Astrocyte of the spinal cord (primary cell): Measurements from ENCODE around the gene CHDH.

Experiments
- DNase-seq: peaks from one replicate; pipeline ENCODE4 v3.0.0; 2011; ENCODE audit warnings: low read depth, low spot score
- H3K4me3 ChIP-seq: 2 replicates; pipeline ENCODE4 v1.5.1; 2011; ENCODE audit warnings: low read depth, mild to moderate bottlenecking, low read length, moderate library complexity
- in situ Hi-C: cut with HindIII; loops from 2 replicates; pipeline ENCODE4 v1.10.0; 2017; ENCODE audit warnings: low sequenced_read_pairs
- TF ChIP-seq, protein P1 (sequence below): IDR thresholded peaks from 2 replicates; pipeline ENCODE4 v1.5.1; 2012; ENCODE audit warnings: low read depth, mild to moderate bottlenecking, low read length, inconsistent platforms

Gene CHDH

DNA sequence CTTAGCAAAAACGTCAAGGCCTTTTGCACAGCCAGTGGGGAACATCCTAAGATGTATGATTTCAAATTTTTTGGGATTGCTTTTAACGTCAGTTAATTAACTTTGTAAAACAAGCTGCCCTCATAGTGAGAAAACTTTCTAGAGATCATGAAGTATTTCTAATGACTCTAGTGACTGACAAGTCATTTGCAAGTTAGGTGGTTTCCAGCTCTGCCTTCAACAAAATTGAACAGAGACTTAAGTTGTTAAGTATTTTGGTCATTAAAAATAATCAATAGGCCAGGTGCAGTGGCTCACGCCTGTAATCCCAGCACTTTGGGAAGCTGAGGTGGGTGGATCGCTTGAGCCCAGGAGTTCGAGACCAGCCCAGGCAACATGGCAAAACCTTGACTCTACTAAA lies 71.2 kb downstream of the CHDH start:
- in situ Hi-C loops, result no loop called here
- TF ChIP-seq, protein P1, sequence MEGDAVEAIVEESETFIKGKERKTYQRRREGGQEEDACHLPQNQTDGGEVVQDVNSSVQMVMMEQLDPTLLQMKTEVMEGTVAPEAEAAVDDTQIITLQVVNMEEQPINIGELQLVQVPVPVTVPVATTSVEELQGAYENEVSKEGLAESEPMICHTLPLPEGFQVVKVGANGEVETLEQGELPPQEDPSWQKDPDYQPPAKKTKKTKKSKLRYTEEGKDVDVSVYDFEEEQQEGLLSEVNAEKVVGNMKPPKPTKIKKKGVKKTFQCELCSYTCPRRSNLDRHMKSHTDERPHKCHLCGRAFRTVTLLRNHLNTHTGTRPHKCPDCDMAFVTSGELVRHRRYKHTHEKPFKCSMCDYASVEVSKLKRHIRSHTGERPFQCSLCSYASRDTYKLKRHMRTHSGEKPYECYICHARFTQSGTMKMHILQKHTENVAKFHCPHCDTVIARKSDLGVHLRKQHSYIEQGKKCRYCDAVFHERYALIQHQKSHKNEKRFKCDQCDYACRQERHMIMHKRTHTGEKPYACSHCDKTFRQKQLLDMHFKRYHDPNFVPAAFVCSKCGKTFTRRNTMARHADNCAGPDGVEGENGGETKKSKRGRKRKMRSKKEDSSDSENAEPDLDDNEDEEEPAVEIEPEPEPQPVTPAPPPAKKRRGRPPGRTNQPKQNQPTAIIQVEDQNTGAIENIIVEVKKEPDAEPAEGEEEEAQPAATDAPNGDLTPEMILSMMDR, result no peak
- no peak overlapping the region for H3K4me3 ChIP-seq
- no peak for DNase-seq

GRCh38 chr3:53774414-53774813 lies 71.8 kb downstream of the CHDH start:
- DNase-seq, result no peak
- in situ Hi-C loops, result no loop called here
- H3K4me3 ChIP-seq, result no peak overlapping the region
- TF ChIP-seq, protein P1, result no peak

- TF ChIP-seq, protein P1, result no peak
- no peak for DNase-seq
- no peak overlapping the region for H3K4me3 ChIP-seq
- in situ Hi-C loops, result no loop called here
These were observed 72.4 kb downstream of the CHDH start for GRCh38 chr3:53773611-53774368.

GRCh38 chr3:53773021-53773436 lies 73.2 kb downstream of the CHDH start:
- TF ChIP-seq, protein P1, result no peak
- no peak overlapping the region for H3K4me3 ChIP-seq
- in situ Hi-C loops, result no loop called here
- no peak for DNase-seq

- TF ChIP-seq, protein P1, result no peak
- DNase-seq, result no peak
- in situ Hi-C loops, result no loop called here
- no peak overlapping the region for H3K4me3 ChIP-seq
These were observed 73.7 kb downstream of the CHDH start for GRCh38 chr3:53772562-53772961.

DNA sequence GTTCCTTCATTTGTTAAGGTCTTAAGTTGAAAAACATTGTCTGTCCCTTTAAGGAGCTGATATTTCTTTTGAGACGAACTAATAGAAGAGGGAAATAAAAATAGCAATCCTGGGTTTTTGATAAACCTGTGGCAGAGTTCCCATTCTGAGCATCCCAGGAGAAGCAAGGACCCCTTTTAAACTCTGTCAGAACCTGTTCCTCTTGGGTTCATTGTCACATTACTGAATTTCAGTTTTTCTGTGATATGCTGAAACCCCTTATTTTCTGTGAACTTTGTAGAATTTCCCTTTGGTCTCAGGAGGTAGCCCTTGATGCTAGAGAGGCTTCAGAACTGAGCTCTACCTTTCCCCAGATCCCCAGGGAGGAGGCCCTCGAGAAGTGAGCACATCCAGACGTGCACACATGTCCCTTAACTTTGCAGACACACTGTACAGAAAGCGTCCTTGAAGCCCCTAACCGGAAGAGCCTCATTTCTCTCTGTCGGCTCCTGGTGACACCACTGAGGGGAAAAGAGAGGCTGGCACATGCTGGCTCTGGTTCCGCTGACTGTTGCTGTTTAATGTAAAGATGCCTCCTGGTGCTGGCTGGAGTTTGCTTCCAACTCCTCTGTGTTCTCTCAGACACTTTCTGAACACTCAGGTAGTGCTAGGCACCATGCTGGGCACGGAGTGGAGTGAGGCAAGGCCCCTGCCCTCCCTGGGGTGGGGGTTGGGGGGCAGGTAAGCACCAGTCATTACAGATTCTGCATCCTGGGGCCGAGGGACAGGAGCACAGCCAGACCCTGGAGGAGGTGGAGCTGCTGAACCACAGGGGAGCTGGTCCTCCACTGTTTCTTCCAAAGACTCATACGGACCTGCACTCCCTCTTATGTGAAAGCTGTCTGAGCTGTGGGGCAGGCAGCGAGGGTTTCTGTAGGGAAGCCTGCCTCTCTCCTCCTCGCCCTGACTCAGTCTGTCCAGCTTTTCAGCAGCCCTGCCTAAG lies 77.5 kb downstream of the CHDH start:
- in situ Hi-C loops, result no loop called here
- DNase-seq, result no peak

More for the DNA sequence above, 77.5 kb downstream of the CHDH start:
- TF ChIP-seq, protein P1, result no peak
- no peak overlapping the region for H3K4me3 ChIP-seq
